Skeletal muscle satellite cell (primary cell): ENCODE measurements around the gene BEX5. TPM values are rescaled to one million over a fixed set of nuclear protein-coding genes. Genes with fewer than 3 reads are reported as not detected.
"Not testable (repeated sequence)": the region's sequence is repeated elsewhere in the genome, so short reads cannot be mapped to it uniquely, and the experiment has no call there.

Experiments
- H3K27me3 ChIP-seq: 2 replicates; pipeline ENCODE4 v1.7.0; 2013; ENCODE audit warnings: low read length; ENCODE audit not compliant: control insufficient read depth, insufficient read depth
- H3K36me3 ChIP-seq: 2 replicates; pipeline ENCODE4 v1.7.0; 2013; ENCODE audit warnings: mild to moderate bottlenecking, control low read depth, low read length; ENCODE audit not compliant: insufficient read depth
- H3K4me1 ChIP-seq: 2 replicates; pipeline ENCODE4 v1.7.0; 2013; ENCODE audit warnings: low read length; ENCODE audit not compliant: control insufficient read depth, insufficient read depth
- H3K4me2 ChIP-seq: 2 replicates; pipeline ENCODE4 v1.7.0; 2013; ENCODE audit warnings: mild to moderate bottlenecking, low read length
- H3K4me3 ChIP-seq: 2 replicates; pipeline ENCODE4 v1.7.0; 2013; ENCODE audit warnings: low read length
- H3K9ac ChIP-seq: 2 replicates; pipeline ENCODE4 v1.7.0; 2013; ENCODE audit warnings: mild to moderate bottlenecking, low read depth, low read length, moderate library complexity
- H3K9me3 ChIP-seq: replicated peaks from 2 replicates; pipeline ENCODE4 v1.7.0; 2013; ENCODE audit warnings: mild to moderate bottlenecking, control low read depth, low read length
- total RNA-seq: library from RNA; depleted of rRNA; stranded (reverse); fragments of >200 nt; gene quantifications from 2 replicates; pipeline ENCODE4 v1.2.3, GENCODE V29; 2012; rRNA removed

Gene BEX5
- not detected in 2 replicates for total RNA-seq

GRCh38 chrX:102155806-102156179 is at the start of gene BEX5:
Gene BEX5 (minus strand): TSS chrX:102155977. CDS start chrX:102154265, 1,712 bp downstream.
- Histone ChIP-seq H3K4me3 (no peak within 1 kb of the TSS), H3K4me1 (no peaks in the 10 kb centered on the region), H3K27me3 (peaks cover 4% of the 10 kb centered on the region), H3K36me3 (no peaks in the 10 kb centered on the region), H3K4me2 (peak within 1 kb of the TSS; percentile 64), H3K9ac (no peak within 1 kb of the TSS), H3K9me3 (no peaks in the 10 kb centered on the region)

GRCh38 chrX:102185967-102186720 is 30.4 kb upstream of the BEX5 start:
- Histone ChIP-seq H3K4me1 (no peaks in the 10 kb centered on the region), H3K27me3 (no peaks in the 10 kb centered on the region), H3K4me3 (no peak overlapping the region), H3K36me3 (no peaks in the 10 kb centered on the region), H3K9me3 (peaks cover 3% of the 10 kb centered on the region), H3K9ac (no peak overlapping the region), H3K4me2 (no peak overlapping the region)

- Histone ChIP-seq H3K9me3 (no peaks in the 10 kb centered on the region), H3K4me2 (peak overlapping the region; percentile 64), H3K9ac (no peak overlapping the region), H3K27me3 (peaks cover 4% of the 10 kb centered on the region), H3K36me3 (no peaks in the 10 kb centered on the region), H3K4me1 (no peaks in the 10 kb centered on the region), H3K4me3 (no peak overlapping the region)
These were observed 624 bp downstream of the BEX5 start for GRCh38 chrX:102154900-102155805.

- no peaks in the 10 kb centered on the region for H3K9me3 ChIP-seq
- no peak overlapping the region for H3K9ac ChIP-seq
- H3K27me3 ChIP-seq, result peaks cover 4% of the 10 kb centered on the region
- H3K36me3 ChIP-seq, result no peaks in the 10 kb centered on the region
- no peak overlapping the region for H3K4me2 ChIP-seq
- H3K4me1 ChIP-seq, result no peaks in the 10 kb centered on the region
- H3K4me3 ChIP-seq, result no peak overlapping the region
These were observed 1.4 kb downstream of the BEX5 start for GRCh38 chrX:102154218-102154860.

GRCh38 chrX:102142274-102142673 is 13.5 kb downstream of the BEX5 start, which contains the start of gene TCEAL6:
Gene TCEAL6 (minus strand): TSS chrX:102142481.
- H3K9me3 ChIP-seq, H3K36me3 ChIP-seq, H3K4me1 ChIP-seq, H3K4me3 ChIP-seq, H3K4me2 ChIP-seq, H3K9ac ChIP-seq: not testable (repeated sequence)
- peaks cover 14% of the 10 kb centered on the region for H3K27me3 ChIP-seq

- not testable (repeated sequence) for H3K36me3 ChIP-seq, H3K4me1 ChIP-seq, H3K9me3 ChIP-seq, H3K9ac ChIP-seq, H3K4me2 ChIP-seq, H3K4me3 ChIP-seq
- H3K27me3 ChIP-seq, result peaks cover 14% of the 10 kb centered on the region
These were observed 14.1 kb downstream of the BEX5 start for GRCh38 chrX:102141631-102142030.

GRCh38 chrX:102140876-102141275 is 14.9 kb downstream of the BEX5 start:
- H3K9me3 ChIP-seq, H3K4me3 ChIP-seq, H3K4me2 ChIP-seq, H3K4me1 ChIP-seq, H3K36me3 ChIP-seq, H3K9ac ChIP-seq: not testable (repeated sequence)
- peaks cover 15% of the 10 kb centered on the region for H3K27me3 ChIP-seq

- Histone ChIP-seq H3K9ac (no peak overlapping the region), H3K4me1 (no peaks in the 10 kb centered on the region), H3K4me3 (no peak overlapping the region), H3K4me2 (no peak overlapping the region), H3K9me3 (no peaks in the 10 kb centered on the region), H3K36me3 (no peaks in the 10 kb centered on the region), H3K27me3 (peaks cover 33% of the 10 kb centered on the region)
These were observed 17.7 kb downstream of the BEX5 start for GRCh38 chrX:102138064-102138463.

- no peaks in the 10 kb centered on the region for H3K4me1 ChIP-seq
- peaks cover 63% of the 10 kb centered on the region for H3K27me3 ChIP-seq
- H3K4me3 ChIP-seq, result no peak overlapping the region
- H3K36me3 ChIP-seq, result no peaks in the 10 kb centered on the region
- no peaks in the 10 kb centered on the region for H3K9me3 ChIP-seq
- H3K4me2 ChIP-seq, result no peak overlapping the region
- H3K9ac ChIP-seq, result no peak overlapping the region
These were observed 26.3 kb downstream of the BEX5 start for GRCh38 chrX:102129473-102129872.

GRCh38 chrX:102126863-102127262 is 28.9 kb downstream of the BEX5 start:
- no peaks in the 10 kb centered on the region for H3K9me3 ChIP-seq
- no peaks in the 10 kb centered on the region for H3K4me1 ChIP-seq
- no peak overlapping the region for H3K9ac ChIP-seq
- peaks cover 49% of the 10 kb centered on the region for H3K27me3 ChIP-seq
- H3K4me3 ChIP-seq, result no peak overlapping the region
- no peaks in the 10 kb centered on the region for H3K36me3 ChIP-seq
- H3K4me2 ChIP-seq, result no peak overlapping the region

GRCh38 chrX:102126080-102126818 is 29.5 kb downstream of the BEX5 start:
- H3K4me1 ChIP-seq, H3K36me3 ChIP-seq, H3K9ac ChIP-seq, H3K4me3 ChIP-seq, H3K9me3 ChIP-seq, H3K4me2 ChIP-seq: not testable (repeated sequence)
- peaks cover 43% of the 10 kb centered on the region for H3K27me3 ChIP-seq
